Karpas-422 (cell line): ENCODE results near the gene UBE2F. TPM values are rescaled to one million over a fixed set of nuclear protein-coding genes. Genes with fewer than 3 reads are reported as not detected.
"Not testable (repeated sequence)": the region's sequence is repeated elsewhere in the genome, so short reads cannot be mapped to it uniquely, and the experiment has no call there.

Experiments
- DNase-seq: peaks from one replicate; pipeline ENCODE4 v3.0.0-alpha.2; 2015
- H2AFZ ChIP-seq: fragments of 200-600 bp; sonication (generic); 2 replicates; pipeline ENCODE4 v1.6.1; 2014; ENCODE audit warnings: antibody characterized with exemption, low read length, mixed read lengths
- H3K27ac ChIP-seq: fragments of 200-600 bp; sonication (generic); 2 replicates; pipeline ENCODE4 v1.5.1; 2014; ENCODE audit warnings: mild to moderate bottlenecking, low read length, moderate library complexity
- H3K27me3 ChIP-seq: fragments of 200-600 bp; sonication (generic); 2 replicates; pipeline ENCODE4 v1.6.1; 2014; ENCODE audit warnings: low read length, mixed read lengths
- H3K36me3 ChIP-seq: fragments of 200-600 bp; sonication (generic); 2 replicates; pipeline ENCODE4 v1.6.1; 2014; ENCODE audit warnings: low read length, mixed read lengths; ENCODE audit not compliant: insufficient read depth
- H3K4me1 ChIP-seq: fragments of 200-600 bp; sonication (generic); 2 replicates; pipeline ENCODE4 v1.6.1; 2014; ENCODE audit warnings: mild to moderate bottlenecking, low read length, mixed read lengths
- H3K4me2 ChIP-seq: fragments of 200-600 bp; sonication (generic); 2 replicates; pipeline ENCODE4 v1.6.1; 2014; ENCODE audit warnings: low read length, low read depth, mild to moderate bottlenecking; ENCODE audit not compliant: poor library complexity, severe bottlenecking
- H3K4me3 ChIP-seq: fragments of 200-600 bp; sonication (generic); 2 replicates; pipeline ENCODE4 v1.5.1; 2014; ENCODE audit warnings: mild to moderate bottlenecking, antibody characterized with exemption, low read length, mixed read lengths
- H3K79me2 ChIP-seq: fragments of 200-600 bp; sonication (generic); 2 replicates; pipeline ENCODE4 v1.6.1; 2014; ENCODE audit warnings: mild to moderate bottlenecking, low read length, mixed read lengths
- H3K9ac ChIP-seq: fragments of 200-600 bp; sonication (generic); 2 replicates; pipeline ENCODE4 v1.6.0; 2014; ENCODE audit warnings: low read length
- H3K9me2 ChIP-seq: fragments of 200-600 bp; sonication (generic), shearing (Covaris generic); replicated peaks from 2 replicates; pipeline ENCODE4 v1.6.0; 2014; ENCODE audit warnings: mild to moderate bottlenecking, low read length, moderate library complexity; ENCODE audit not compliant: insufficient read depth
- H3K9me3 ChIP-seq: fragments of 300-700, 200-600 bp; sonication (generic); 2 replicates; pipeline ENCODE4 v1.6.1; 2014; ENCODE audit warnings: low read length, mixed read lengths
- H4K20me1 ChIP-seq: fragments of 200-600 bp; sonication (generic); 2 replicates; pipeline ENCODE4 v1.6.1; 2014; ENCODE audit warnings: mild to moderate bottlenecking, antibody characterized with exemption, low read length, low read depth; ENCODE audit not compliant: insufficient read depth
- total RNA-seq: library from RNA; depleted of rRNA; stranded (reverse); fragments of >200 nt; shearing (Covaris generic); gene quantifications from 2 replicates; pipeline ENCODE4 v1.2.3, GENCODE V29; 2014; ENCODE audit warnings: low replicate concordance

UBE2F gene
- total RNA-seq, 1 experiment from 2014 or later = 63.3 TPM

- DNase-seq = no peak
- peaks cover 55% of the 10 kb centered on the region for H3K36me3 ChIP-seq
- H3K27ac ChIP-seq = no peak overlapping the region
Measured at GRCh38 chr2:238065071-238065846, 98.4 kb downstream of the UBE2F start.

GRCh38 chr2:238066218-238066617, 99.4 kb downstream of the UBE2F start:
- DNase-seq = no peak
- Histone ChIP-seq H3K4me1 (peaks cover 13% of the 10 kb centered on the region), H3K79me2 (peaks cover 58% of the 10 kb centered on the region), H4K20me1 (no peaks in the 10 kb centered on the region), H3K4me2 (no peak overlapping the region), H3K9ac (no peak overlapping the region), H3K9me3 (no peaks in the 10 kb centered on the region), H3K4me3 (no peak overlapping the region), H3K36me3 (peaks cover 58% of the 10 kb centered on the region), H3K27ac (no peak overlapping the region), H2AFZ (no peak overlapping the region), H3K27me3 (no peaks in the 10 kb centered on the region), H3K9me2 (no peaks in the 10 kb centered on the region)

More at GRCh38 chr2:238065071-238065846, 98.4 kb downstream of the UBE2F start:
- no peak overlapping the region for H3K4me2 ChIP-seq
- no peaks in the 10 kb centered on the region for H3K9me2 ChIP-seq
- peaks cover 61% of the 10 kb centered on the region for H3K79me2 ChIP-seq
- H3K9ac ChIP-seq = no peak overlapping the region
- H3K27me3 ChIP-seq = no peaks in the 10 kb centered on the region
- H3K4me1 ChIP-seq = peaks cover 13% of the 10 kb centered on the region
- no peak overlapping the region for H2AFZ ChIP-seq
- no peaks in the 10 kb centered on the region for H3K9me3 ChIP-seq
- H3K4me3 ChIP-seq = no peak overlapping the region
- H4K20me1 ChIP-seq = no peaks in the 10 kb centered on the region

GRCh38 chr2:238066718-238067117, 99.9 kb downstream of the UBE2F start:
- peaks cover 13% of the 10 kb centered on the region for H3K4me1 ChIP-seq
- not testable (repeated sequence) for H3K27ac ChIP-seq

GRCh38 chr2:238067939-238068338, 101.1 kb downstream of the UBE2F start:
- DNase-seq = no peak
- H3K27me3 ChIP-seq = no peaks in the 10 kb centered on the region
- H2AFZ ChIP-seq = no peak overlapping the region
- H3K4me2 ChIP-seq = no peak overlapping the region
- no peak overlapping the region for H3K9ac ChIP-seq
- H3K9me3 ChIP-seq = no peaks in the 10 kb centered on the region
- no peak overlapping the region for H3K4me3 ChIP-seq
- H3K36me3 ChIP-seq = peaks cover 75% of the 10 kb centered on the region
- H3K79me2 ChIP-seq = peaks cover 55% of the 10 kb centered on the region
- H3K27ac ChIP-seq = no peak overlapping the region
- H3K9me2 ChIP-seq = no peaks in the 10 kb centered on the region
- peaks cover under 1% of the 10 kb centered on the region for H3K4me1 ChIP-seq
- no peaks in the 10 kb centered on the region for H4K20me1 ChIP-seq

More at GRCh38 chr2:238066718-238067117, 99.9 kb downstream of the UBE2F start:
- Histone ChIP-seq H3K79me2 (peaks cover 55% of the 10 kb centered on the region), H3K36me3 (peaks cover 63% of the 10 kb centered on the region)
- not testable (repeated sequence) for H3K27me3 ChIP-seq, H3K9ac ChIP-seq, H3K4me3 ChIP-seq, H2AFZ ChIP-seq, H3K4me2 ChIP-seq, H3K9me2 ChIP-seq, DNase-seq, H4K20me1 ChIP-seq, H3K9me3 ChIP-seq

GRCh38 chr2:238069021-238069709, 102.4 kb downstream of the UBE2F start:
- Histone ChIP-seq H3K4me3 (no peak overlapping the region), H3K27me3 (no peaks in the 10 kb centered on the region), H3K27ac (no peak overlapping the region), H3K79me2 (peaks cover 53% of the 10 kb centered on the region), H2AFZ (no peak overlapping the region), H3K36me3 (peaks cover 81% of the 10 kb centered on the region), H3K9ac (no peak overlapping the region), H3K9me3 (no peaks in the 10 kb centered on the region), H3K4me2 (no peak overlapping the region), H3K4me1 (no peaks in the 10 kb centered on the region), H3K9me2 (no peaks in the 10 kb centered on the region), H4K20me1 (no peaks in the 10 kb centered on the region)
- no peak for DNase-seq

- no peak overlapping the region for H2AFZ ChIP-seq
- H3K27ac ChIP-seq = no peak overlapping the region
- H3K79me2 ChIP-seq = peaks cover 50% of the 10 kb centered on the region
- H3K36me3 ChIP-seq = peaks cover 80% of the 10 kb centered on the region
- H3K9me3 ChIP-seq = no peaks in the 10 kb centered on the region
- no peak overlapping the region for H3K4me3 ChIP-seq
- no peaks in the 10 kb centered on the region for H3K4me1 ChIP-seq
- H3K27me3 ChIP-seq = no peaks in the 10 kb centered on the region
- no peak overlapping the region for H3K4me2 ChIP-seq
- H4K20me1 ChIP-seq = no peaks in the 10 kb centered on the region
- no peak overlapping the region for H3K9ac ChIP-seq
- no peaks in the 10 kb centered on the region for H3K9me2 ChIP-seq
- DNase-seq = no peak
Measured at GRCh38 chr2:238069877-238070276, 103.1 kb downstream of the UBE2F start.

- Histone ChIP-seq H3K9ac (no peak overlapping the region), H2AFZ (no peak overlapping the region), H3K27ac (no peak overlapping the region), H3K9me3 (no peaks in the 10 kb centered on the region), H3K4me2 (no peak overlapping the region), H3K36me3 (peaks cover 68% of the 10 kb centered on the region), H4K20me1 (no peaks in the 10 kb centered on the region), H3K4me1 (no peaks in the 10 kb centered on the region), H3K9me2 (no peaks in the 10 kb centered on the region), H3K27me3 (no peaks in the 10 kb centered on the region), H3K79me2 (peaks cover 61% of the 10 kb centered on the region), H3K4me3 (no peak overlapping the region)
- DNase-seq = no peak
Measured at GRCh38 chr2:238075397-238075796, 108.6 kb downstream of the UBE2F start.

- no peaks in the 10 kb centered on the region for H3K4me1 ChIP-seq
- H3K27ac ChIP-seq = no peak overlapping the region
- no peak overlapping the region for H3K4me3 ChIP-seq
- peaks cover 70% of the 10 kb centered on the region for H3K36me3 ChIP-seq
- no peaks in the 10 kb centered on the region for H3K27me3 ChIP-seq
- H3K79me2 ChIP-seq = peaks cover 53% of the 10 kb centered on the region
- H3K9me3 ChIP-seq = no peaks in the 10 kb centered on the region
- H3K9ac ChIP-seq = no peak overlapping the region
- H3K9me2 ChIP-seq = no peaks in the 10 kb centered on the region
- no peaks in the 10 kb centered on the region for H4K20me1 ChIP-seq
- no peak for DNase-seq
- no peak overlapping the region for H3K4me2 ChIP-seq
- H2AFZ ChIP-seq = no peak overlapping the region
Measured at GRCh38 chr2:238077292-238077691, 110.5 kb downstream of the UBE2F start.
